Type B pancreatic cell (in vitro differentiated cells): ENCODE results near the gene ARHGEF4. TPM values are rescaled to one million over a fixed set of nuclear protein-coding genes. Genes with fewer than 3 reads are reported as not detected.

Experiments
- DNase-seq: peaks from one replicate; pipeline ENCODE4 v3.0.0; 2021; ENCODE audit warnings: mixed read lengths; ENCODE audit not compliant: unreplicated experiment; ENCODE audit errors: extremely low spot score
- H3K27ac Mint-ChIP-seq: 2 replicates; pipeline ENCODE4 v1.8.0; 2021; ENCODE audit warnings: mild to moderate bottlenecking, mixed read lengths
- H3K27me3 Mint-ChIP-seq: 2 replicates; pipeline ENCODE4 v1.8.0; 2021; ENCODE audit warnings: mixed read lengths
- H3K36me3 Mint-ChIP-seq: 2 replicates; pipeline ENCODE4 v1.8.0; 2021; ENCODE audit warnings: mixed read lengths
- H3K4me1 Mint-ChIP-seq: one replicate; pipeline ENCODE4 v1.8.0; 2021; ENCODE audit warnings: mixed read lengths; ENCODE audit not compliant: unreplicated experiment
- H3K4me3 Mint-ChIP-seq: 2 replicates; pipeline ENCODE4 v1.8.0; 2021; ENCODE audit warnings: mild to moderate bottlenecking, mixed read lengths
- H3K9me3 Mint-ChIP-seq: 2 replicates; pipeline ENCODE4 v1.8.0; 2021; ENCODE audit warnings: mixed read lengths
- total RNA-seq: library from RNA; stranded (reverse); gene quantifications from 2 replicates; pipeline ENCODE4 v1.2.1, GENCODE V29; 2021; ENCODE audit warnings: low replicate concordance
- TF ChIP-seq, protein P1 (sequence below): fragments of 200-600 bp; sonication (generic); conservative IDR thresholded peaks from 2 replicates; pipeline ENCODE4 v1.5.0; 2021; ENCODE audit warnings: antibody characterized with exemption, mild to moderate bottlenecking

The ARHGEF4 gene
- total RNA-seq, 1 donor from 2014 or later = 31.4 TPM

DNA sequence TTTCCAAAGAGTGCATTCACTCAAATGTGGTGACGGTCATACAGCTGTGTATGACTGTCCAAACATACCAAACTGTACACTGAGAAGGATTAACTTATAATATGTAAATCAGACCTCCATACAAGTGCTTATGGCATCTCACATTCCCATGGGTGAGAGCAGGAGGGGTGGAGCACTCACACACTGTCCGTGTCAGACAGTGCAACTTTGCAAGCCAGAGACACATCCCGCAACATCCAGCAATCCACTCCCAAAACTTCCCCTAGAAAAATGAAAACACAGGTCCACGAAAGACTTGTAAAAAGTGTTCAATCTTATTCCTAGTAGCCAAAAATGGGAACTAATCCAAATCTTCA, 220.2 kb downstream of the ARHGEF4 start:
- Mint-ChIP-seq H3K4me3 (no peak overlapping the region), H3K4me1 (peaks cover 23% of the 10 kb centered on the region), H3K27ac (no peak overlapping the region), H3K9me3 (no peaks in the 10 kb centered on the region), H3K36me3 (peaks cover 47% of the 10 kb centered on the region), H3K27me3 (no peaks in the 10 kb centered on the region)
- TF ChIP-seq, protein P1, sequence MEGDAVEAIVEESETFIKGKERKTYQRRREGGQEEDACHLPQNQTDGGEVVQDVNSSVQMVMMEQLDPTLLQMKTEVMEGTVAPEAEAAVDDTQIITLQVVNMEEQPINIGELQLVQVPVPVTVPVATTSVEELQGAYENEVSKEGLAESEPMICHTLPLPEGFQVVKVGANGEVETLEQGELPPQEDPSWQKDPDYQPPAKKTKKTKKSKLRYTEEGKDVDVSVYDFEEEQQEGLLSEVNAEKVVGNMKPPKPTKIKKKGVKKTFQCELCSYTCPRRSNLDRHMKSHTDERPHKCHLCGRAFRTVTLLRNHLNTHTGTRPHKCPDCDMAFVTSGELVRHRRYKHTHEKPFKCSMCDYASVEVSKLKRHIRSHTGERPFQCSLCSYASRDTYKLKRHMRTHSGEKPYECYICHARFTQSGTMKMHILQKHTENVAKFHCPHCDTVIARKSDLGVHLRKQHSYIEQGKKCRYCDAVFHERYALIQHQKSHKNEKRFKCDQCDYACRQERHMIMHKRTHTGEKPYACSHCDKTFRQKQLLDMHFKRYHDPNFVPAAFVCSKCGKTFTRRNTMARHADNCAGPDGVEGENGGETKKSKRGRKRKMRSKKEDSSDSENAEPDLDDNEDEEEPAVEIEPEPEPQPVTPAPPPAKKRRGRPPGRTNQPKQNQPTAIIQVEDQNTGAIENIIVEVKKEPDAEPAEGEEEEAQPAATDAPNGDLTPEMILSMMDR = no peak
- no peak for DNase-seq

DNA sequence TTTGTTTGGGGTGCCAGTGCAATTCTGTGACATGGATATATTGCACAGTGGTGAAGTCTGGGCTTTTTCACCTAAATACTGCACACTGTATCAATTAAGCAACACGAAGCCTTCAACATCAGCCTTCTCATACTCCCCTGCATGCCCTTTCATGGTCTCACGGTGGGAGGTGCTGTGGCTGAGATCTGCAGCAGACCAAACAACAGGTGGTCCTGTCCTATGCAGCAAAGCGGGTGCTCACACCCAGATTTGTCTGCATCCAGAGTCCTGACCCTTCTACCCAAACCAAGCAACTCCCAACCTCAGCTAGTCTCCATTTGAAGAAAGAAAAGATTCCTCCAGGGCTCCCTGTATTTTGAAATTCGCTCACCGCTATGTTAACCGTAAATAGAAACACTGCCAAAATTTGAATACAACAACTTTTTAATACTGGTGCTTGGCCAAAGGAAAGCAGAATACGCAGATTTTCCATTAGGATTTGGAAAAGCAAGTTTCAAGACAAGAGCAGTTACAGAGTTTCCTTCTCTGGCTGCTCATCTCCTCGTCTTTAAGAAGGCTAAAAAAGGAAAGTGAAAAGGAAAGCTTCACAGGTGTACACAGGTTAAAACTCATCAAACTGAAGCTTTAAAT, 221.6 kb downstream of the ARHGEF4 start:
- peaks cover 37% of the 10 kb centered on the region for H3K36me3 Mint-ChIP-seq
- DNase-seq = no peak
- TF ChIP-seq, protein P1 = no peak
- H3K9me3 Mint-ChIP-seq = no peaks in the 10 kb centered on the region
- H3K27ac Mint-ChIP-seq = no peak overlapping the region
- peaks cover 27% of the 10 kb centered on the region for H3K4me1 Mint-ChIP-seq
- H3K27me3 Mint-ChIP-seq = no peaks in the 10 kb centered on the region
- no peak overlapping the region for H3K4me3 Mint-ChIP-seq

DNA sequence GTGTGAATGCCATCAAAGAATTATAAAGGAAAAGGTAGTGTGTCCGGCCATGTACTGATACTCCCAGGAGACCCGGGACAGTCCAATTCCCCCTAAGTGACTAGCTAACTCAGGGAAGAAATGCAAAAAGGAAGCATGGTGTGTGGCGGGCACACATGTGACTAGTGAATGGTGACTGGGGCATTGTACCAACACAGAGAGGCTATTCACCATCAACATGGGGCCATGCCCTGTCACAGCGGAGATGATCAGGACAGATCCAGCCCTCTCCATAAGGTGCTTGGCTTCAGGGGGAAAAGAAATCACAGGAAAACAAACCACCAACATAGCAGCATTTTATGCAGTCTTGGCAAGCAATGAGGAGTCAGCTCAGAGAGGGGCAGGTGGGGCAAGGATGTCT, 222.2 kb downstream of the ARHGEF4 start:
- Mint-ChIP-seq H3K4me1 (peaks cover 30% of the 10 kb centered on the region), H3K36me3 (peaks cover 39% of the 10 kb centered on the region), H3K9me3 (no peaks in the 10 kb centered on the region), H3K4me3 (no peak overlapping the region), H3K27me3 (no peaks in the 10 kb centered on the region), H3K27ac (no peak overlapping the region)
- TF ChIP-seq, protein P1 = no peak
- DNase-seq = no peak

DNA sequence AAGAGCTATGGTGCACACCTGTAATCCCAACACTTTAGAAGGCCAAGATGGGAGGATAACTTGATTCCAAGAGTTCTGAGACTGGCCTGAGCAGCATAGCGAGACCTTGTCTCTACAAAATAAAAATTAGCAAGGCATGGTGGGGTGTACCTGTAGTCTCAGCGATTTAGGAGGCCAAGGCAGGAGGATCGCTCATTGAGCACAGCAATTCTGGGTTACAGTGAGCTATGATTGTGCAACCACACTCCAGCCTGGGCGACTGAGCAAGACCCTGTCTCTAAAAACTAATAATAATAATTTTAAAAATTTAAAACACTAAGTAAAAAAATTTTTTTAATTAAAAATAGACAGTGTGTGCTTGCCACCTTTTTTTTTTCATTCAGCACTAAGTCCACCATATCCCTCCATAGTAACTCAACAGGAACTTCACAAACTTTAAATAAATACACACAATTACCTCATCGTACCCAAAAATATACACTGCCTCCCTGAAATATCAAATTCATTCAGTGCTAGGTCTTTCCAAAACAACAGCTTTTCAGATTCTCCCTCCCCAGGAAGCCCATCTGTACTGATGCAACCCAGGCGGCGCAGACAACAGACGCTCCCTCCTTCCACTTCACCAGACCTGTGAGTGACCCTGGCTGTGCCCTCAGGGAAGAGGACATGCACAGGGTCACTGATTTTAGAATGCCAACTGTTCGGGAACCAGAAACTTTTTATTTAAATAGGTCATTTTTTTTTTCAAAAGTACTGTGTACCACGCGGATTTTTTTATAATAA, 227.0 kb downstream of the ARHGEF4 start:
- Mint-ChIP-seq H3K4me3 (no peak overlapping the region), H3K4me1 (peaks cover 30% of the 10 kb centered on the region), H3K27ac (no peak overlapping the region), H3K27me3 (no peaks in the 10 kb centered on the region), H3K9me3 (no peaks in the 10 kb centered on the region), H3K36me3 (peaks cover 31% of the 10 kb centered on the region)
- TF ChIP-seq, protein P1 = no peak
- DNase-seq = no peak

DNA sequence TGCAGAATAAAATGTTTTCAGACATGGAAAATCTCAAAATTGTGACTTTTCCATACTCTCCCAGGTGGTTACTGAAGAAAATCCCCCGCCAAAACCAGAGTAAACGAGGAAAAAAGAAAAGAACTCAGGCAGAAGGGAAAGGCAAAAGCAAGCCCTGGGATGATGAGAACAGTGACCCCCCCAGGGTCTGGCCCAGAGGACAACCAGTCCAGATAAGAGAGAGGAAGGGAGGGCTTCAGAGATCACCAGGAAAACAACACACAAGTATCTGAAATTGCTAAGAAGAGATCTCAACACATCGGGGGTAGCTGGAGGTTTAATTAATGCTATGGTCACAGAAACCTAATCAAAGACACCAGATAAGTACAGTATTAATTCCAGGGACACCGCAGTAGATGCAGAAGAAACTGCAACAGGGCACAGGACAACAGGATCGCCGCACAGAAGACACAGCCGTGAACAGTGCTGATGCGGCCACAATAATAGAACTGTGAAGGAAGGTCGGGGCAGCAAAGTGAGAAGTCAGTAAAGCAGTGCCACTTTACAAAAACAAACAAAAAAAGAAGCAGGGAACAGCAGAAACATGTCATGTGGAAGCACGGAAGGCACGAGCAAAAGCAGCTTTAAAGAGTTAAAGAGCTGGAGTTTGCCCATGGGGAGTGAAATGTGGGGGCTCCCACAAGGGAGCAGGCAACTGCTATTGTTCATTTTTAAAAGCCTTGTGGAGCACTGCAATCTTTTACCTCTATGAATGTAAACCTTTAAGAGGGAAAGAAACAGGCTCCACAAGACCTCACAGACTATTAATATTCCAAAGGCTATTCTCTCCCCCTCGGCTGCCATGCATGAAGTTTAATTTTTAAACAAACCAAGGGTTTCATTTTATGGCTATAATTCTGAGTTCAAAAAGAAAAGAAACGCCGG, 228.1 kb downstream of the ARHGEF4 start:
- DNase-seq = no peak
- no peaks in the 10 kb centered on the region for H3K27me3 Mint-ChIP-seq
- H3K4me3 Mint-ChIP-seq = peak overlapping the region; percentile 32
- H3K4me1 Mint-ChIP-seq = peaks cover 30% of the 10 kb centered on the region
- H3K9me3 Mint-ChIP-seq = no peaks in the 10 kb centered on the region
- TF ChIP-seq, protein P1 = no peak
- peaks cover 31% of the 10 kb centered on the region for H3K36me3 Mint-ChIP-seq
- H3K27ac Mint-ChIP-seq = peak overlapping the region; percentile 1
